ENCODE measurements around the gene APOA4.

The APOA4 gene

DNA sequence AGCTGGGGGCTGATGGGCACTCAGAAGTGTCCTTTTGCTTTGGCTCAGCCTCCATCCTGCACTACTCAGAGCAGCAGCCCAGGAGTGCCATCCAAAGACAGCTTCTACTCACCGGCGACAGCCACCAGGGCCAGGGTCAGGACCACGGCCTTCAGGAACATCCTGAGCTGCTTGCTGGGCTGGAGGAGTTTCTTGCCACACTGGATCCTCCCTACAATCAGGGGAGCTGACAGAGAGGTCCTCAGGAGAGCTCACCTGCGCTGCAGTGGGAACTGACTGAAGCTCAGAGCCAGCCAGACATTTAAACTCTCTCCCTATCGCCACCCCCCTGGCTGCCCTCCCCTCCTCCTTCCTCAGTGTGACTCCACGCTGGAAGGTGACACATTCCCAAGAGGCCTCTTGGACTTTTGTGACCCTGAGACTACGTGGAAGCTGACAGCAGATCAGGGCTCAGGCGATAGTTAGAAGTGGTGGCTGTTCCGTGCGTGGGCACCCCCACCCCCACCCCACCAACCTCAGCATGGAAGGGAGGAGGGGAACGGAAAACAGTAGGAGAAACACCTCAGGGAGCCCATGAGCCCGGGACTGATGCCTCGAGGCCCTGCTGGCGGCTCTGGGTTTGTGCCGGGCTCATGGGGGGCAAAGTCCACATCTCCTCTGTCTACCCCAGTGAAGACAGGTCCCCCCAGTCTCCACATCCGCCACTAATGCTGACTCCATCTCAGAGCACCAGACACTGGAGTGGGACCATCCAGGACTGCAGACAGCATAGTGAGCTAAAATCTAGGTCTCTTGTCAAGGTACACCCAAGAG lies at the start of gene APOA4:
Gene APOA4 (minus strand): TSS at position 274 of the 813 bp plus-strand sequence. CDS start 113 bp downstream, at position 161.
- DNase-seq (ENCODE audit: low read depth, low spot score), result no peak

DNA sequence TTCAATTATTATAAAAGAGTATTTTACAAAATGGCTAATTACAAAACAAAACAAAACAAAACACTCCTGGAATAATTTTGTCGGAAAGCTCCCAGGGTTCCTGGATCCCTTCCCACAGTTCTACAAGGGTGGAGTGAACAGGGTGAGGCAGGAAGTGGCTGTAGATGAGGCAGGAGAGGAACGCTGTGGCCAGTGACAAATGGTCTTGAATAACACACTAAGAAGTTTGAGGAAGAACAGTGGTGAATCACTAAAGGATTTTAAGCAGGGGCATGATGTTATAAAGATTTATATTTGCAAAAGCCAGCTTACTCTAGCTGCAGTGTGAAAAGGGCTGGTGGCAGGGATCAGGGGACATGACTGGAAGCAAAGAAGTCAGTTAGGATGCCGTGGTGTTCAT lies 48.1 kb upstream of the APOA4 start:
- DNase-seq (ENCODE audit: low read depth, low spot score), result no peak

DNA sequence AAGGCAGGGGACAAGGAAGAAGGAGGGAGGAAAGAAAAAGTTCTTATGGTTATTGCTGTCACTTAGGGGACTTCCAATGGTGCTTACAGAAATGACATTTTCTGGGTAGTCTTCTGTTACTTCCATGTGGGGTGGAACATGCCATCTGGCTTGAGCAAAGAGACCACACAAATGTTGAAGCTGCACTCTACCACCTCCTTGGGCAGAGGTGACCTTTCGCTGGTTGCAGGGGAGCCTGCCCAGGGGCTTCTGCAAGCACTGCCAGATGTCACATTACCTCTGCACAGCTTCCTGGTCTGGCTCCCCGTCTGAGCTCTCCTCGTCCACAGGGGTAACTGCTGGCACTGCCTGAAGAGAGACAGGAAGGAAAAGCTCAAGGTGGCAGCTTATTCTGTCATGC lies 47.0 kb upstream of the APOA4 start:
- DNase-seq (ENCODE audit: low read depth, low spot score), result no peak

DNA sequence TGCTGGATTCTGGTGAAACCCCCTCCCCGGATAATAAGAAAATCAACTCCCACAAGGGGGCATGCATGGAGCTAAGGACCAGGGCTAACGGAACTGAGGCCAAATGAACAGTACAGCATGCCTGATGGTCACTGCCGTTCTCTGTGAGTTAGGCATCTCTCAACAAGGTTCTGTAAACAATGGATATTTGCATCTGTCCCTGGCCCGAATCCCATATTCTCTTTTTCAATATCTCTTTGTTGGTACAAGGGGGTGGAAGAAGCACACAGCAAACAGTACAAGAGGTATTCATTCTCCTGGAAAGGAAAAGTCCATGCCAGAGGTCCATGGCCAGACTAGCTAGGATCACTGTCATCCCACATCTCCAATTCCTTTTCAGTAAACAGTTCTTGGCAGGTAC lies 46.5 kb upstream of the APOA4 start:
- DNase-seq (ENCODE audit: low read depth, low spot score), result no peak

DNA sequence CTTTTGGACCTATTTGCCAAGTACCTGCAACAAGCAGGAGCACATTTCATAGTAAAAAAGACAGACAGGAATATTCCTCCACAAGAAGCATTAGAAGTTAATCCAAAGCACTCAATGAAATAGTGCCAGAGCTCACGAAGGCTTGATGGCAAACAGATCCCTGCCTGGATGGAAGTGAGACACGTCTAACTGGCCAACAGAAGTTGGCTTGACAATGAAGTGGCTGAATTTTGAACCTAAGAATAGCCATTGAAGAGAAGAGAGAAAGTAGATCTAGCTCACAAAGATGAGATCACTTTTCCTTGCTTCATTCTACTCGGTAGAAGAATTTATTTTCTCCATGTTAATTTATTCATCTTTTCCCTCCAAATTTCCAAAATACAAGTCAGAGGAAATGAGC lies 45.0 kb upstream of the APOA4 start:
- no peak for DNase-seq (ENCODE audit: low read depth, low spot score)

DNA sequence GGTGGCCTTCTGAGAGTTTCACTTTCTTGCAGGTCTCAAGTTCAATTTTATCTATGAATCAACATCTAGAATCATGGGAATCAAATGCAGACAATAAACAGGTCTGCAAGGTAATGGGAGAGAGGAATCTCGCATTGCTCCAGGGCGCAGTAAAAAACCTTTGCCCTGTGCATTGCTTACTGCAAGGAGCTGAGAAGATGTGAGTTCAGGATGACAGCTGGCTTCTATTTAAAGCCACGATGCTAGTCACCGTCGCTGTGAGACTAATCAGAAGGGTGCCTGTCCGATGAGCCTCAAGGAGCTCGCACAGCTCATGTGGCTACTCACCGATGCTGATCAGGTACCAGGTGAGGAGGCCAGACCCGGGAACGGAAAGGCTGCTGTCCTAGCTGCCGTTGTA lies 44.5 kb upstream of the APOA4 start:
- no peak for DNase-seq (ENCODE audit: low read depth, low spot score)

DNA sequence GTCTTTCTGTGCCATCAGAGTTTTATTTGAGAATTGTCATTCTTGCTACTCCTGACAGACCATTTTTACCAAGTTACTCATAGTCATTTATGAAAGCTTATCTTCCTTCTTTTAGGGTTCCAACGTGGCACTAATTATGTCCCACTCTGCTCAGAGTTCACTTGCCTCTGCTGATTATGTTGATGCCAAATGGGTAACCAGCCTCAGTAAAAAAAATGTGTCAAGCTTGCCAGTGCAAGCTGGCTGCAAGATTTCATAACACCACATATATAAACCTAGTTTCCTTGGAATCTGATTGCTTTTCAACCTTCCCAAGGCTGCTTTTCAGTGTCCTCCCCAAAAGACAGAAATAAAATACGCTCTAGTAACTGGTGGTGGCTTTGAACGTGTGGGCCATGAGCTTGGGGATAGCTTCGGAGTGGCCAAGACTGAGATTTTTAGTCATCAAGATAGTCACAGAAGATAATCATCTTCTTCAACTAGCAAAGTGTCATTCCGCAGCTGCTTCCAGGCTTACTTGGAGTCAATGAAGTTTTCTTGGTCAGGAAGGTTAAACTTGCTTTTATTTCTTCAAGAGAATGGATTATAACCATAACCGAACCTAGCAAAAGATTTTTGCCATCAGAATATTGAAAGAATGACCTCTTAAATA lies 43.8 kb upstream of the APOA4 start:
- no peak for DNase-seq (ENCODE audit: low read depth, low spot score)

DNA sequence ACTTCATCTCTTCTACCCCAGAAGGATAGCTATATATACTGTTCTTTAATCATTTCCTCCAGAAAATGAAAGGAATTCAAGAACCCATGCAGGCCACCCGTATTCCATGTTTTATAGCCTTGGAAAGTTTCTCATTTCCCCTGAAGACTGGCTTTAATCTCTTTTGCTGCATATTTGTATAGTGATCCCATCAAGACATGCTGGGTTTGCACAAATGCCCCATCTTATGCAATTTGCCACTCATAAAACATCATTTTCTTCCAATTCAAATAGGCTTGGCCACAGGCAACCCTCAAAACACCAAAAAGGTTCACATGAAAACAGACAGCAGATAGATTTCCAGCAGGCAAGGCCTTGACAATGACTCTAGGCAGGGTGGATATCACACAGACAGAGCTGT lies 42.6 kb upstream of the APOA4 start:
- DNase-seq (ENCODE audit: low read depth, low spot score), result no peak

DNA sequence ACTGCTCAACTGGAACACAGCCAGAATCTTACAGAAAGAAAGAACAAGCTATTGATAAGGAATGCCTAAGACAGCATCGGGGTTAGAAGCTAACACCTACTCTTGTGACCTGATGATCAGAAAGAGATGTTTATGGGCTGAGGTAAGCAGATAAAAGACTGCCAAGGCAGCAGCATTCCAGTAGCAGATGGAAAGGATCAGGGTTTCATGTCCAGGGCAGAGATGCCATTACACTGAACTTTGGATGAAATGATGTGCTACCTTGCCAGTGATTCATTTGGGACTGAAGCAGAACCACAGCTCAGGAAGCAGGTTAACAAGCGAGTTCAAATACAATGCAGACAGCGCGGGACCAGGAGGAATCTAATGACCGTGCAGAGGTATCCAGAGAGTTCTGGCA lies 41.4 kb upstream of the APOA4 start:
- no peak for DNase-seq (ENCODE audit: low read depth, low spot score)

DNA sequence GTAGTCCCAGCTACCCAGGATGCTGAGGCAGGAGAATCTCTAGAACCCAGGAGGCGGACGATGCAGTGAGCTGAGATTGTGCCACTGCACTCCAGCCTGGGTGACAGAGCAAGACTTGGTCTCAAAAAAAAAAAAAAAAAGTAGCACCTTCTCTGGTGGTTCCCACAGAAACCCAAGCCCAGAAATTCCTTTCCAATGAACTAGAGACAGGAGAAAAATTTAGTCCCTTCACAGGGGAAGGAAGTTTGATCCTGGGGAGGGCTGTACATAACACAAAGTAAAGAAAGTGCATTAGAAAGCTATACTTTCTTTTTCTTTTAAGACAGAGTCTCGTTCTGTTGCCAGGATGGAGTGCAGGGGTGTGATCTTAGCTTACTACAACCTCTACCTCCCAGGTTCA lies 39.8 kb upstream of the APOA4 start:
- no peak for DNase-seq (ENCODE audit: low read depth, low spot score)

DNA sequence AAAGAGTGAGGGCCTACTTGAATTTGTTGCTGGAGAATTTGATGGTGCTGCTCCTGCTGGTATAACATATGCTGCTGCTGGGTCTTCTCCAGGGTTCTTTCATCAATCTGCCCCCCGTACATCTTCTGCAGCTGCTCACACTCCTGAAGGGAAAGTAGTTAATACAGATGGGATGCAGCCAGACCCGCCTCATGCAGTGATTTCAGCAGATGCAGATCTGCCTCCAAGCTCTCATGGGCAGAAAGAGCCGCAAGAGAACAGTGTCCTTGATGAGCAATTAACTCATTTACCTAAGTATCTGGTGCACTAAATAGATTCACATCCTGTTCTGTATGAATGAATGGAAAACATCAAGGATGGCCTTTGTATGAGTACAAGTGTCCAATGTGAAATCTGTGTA lies 39.1 kb upstream of the APOA4 start:
- no peak for DNase-seq (ENCODE audit: low read depth, low spot score)

DNA sequence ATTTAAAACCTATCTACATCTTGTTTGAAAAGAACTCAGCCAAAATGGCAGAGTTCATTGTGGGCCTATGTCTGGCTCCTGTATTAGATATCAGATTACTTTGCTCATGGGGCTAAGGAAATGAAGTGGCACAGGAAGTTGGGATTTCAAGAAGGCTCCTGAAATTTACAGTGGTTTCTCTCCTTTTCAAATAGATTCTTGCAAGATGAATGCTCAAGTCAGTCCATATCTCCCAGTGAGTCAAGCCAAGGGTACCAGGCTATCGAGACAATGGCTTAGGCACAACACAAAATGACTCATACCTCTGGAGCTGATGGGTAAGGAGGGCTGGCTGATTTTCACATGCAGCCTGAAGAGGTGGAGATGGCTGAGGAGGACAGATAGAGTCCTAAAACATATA lies 38.4 kb upstream of the APOA4 start:
- DNase-seq (ENCODE audit: low read depth, low spot score), result no peak

DNA sequence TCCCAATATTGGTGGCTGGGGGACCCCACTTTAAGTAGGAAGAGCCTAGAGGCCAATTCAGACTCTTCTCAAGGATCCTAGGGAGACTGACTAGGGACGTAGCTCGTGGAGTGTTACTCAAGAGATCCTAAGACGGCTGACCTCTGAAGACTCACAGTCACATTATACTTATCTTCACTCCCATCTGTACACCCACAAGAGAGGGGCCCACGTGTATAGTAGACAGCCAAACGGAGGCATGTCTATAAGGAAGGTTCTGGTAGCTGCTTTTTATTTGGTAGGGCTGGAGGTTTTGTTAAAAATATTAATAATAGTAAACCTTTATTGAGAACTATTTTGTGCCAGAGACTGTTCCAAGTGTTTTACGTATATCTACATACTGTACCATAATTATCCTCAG lies 37.2 kb upstream of the APOA4 start:
- no peak for DNase-seq (ENCODE audit: low read depth, low spot score)

DNA sequence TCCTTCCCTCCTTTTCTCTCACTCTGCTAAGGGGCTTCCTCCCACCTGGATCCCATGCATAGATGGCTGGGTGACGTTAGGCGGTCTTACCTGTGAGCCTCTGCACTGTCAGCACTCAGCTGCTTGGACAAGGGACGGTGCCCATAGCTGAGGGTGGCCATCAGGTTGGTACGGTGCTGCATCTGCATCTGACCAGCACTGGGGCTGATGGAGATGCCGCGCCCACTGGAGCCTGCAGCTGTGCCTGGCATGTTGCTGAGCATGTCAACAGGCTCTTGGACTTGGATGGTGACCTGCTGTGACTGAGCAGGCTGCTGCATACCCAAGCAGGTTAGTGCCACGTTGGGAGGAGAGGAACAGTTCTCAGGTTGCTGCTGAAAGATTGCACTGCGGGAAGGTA lies 36.1 kb upstream of the APOA4 start:
- no peak for DNase-seq (ENCODE audit: low read depth, low spot score)

DNA sequence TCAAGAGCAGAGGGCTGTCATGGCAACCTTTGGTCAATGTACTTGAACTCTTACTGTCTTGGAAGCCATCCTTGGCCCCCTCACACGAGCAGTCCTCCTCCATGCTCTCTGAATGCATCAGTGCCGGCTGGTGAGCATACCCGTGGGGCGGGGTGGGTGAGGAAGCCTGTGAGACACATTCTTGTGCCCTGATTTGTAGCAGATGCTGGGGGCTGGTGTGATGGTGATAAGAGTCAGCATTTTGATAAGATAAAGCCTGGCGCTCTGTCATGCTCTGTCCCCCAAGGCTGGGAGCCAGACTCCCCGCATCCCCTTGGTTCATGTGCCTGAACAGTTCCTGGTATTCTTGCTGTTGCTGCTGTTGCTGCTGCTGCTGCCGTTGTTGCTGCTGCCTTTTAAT lies 34.8 kb upstream of the APOA4 start:
- no peak for DNase-seq (ENCODE audit: low read depth, low spot score)

DNA sequence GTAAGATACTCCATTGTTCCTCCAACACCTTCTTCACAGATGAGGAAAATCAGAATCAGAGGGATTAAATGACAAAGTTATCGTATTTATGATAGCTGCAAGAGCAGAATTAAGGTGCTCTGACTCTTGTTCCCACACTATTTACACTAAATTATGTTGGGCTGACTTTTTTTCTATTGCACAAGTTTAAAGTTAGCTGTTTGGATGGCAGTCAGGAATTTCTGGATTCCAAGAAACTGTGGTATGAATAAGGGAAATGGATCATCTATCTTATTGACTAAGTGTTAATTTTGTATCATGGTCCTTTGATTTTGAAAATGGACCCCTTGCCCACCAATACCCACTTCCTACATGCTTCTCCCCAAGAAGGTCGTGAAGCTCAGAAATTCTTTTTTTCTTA lies 34.2 kb upstream of the APOA4 start:
- DNase-seq (ENCODE audit: low read depth, low spot score), result no peak

DNA sequence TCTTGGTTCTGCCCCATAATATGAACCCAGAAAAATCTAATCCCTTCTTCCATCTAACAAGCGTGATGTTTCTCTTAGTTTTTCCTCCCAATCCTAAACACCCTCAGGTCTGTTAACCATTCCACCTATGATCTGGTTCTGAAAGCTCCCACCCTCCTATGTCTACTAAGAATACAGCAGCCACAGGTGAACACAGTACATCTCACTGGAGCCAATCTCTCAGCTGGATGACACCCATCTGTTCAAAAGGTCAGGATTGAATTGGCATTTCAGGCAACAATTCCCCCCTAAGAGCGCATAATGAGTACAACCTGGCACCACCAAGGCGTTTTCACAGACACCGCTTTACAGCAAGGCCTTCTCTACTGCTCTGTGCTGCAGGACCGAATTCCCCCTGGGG lies 33.3 kb upstream of the APOA4 start:
- no peak for DNase-seq (ENCODE audit: low read depth, low spot score)

DNA sequence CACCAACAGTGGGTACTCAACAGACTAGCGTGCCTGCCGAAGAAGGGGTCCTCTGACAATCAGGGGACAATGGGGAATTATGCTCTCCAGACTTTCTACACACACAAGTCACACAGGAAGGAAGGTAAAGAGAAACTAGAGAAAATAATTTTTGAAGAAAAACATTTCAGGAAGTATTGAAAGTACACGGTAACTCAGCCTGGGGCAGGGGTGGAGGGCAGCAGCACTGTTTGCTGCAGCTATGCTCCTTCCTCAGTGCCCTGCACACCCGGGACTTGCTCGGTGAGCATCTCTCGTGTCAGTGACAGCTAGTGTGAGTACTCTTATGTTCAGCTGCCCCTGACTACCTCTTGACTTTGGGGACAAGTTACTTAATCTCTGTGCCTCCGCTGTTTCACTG lies 32.3 kb upstream of the APOA4 start:
- no peak for DNase-seq (ENCODE audit: low read depth, low spot score)

DNA sequence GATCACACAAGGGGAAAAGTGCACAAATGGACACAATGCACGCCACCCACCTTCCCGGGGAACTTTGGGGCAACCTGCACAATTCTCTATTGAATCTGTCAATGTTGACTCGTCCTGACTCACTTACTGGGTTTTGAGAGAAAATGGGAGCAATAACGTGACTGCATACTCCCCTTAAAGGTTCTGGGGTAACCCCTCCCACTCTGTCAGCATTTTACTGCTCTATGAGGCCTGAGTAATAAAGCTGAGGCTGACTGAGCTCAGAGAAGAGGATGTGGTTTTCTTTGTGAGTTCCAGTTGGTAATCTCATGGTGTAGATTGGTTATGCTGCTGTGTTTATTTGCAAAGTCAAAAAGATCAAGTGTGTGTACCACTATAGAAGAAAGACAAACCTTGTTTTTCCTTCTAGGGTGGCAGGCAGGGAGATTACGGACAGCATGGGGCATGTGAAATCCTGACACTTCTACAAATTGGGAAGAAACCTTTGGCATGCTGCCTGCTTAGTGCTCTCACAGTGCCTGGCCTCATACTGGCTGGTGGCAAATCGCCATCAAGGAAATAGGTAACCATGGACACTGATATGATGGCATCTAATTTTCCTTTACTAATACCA lies 30.5 kb upstream of the APOA4 start:
- DNase-seq (ENCODE audit: low read depth, low spot score), result no peak

DNA sequence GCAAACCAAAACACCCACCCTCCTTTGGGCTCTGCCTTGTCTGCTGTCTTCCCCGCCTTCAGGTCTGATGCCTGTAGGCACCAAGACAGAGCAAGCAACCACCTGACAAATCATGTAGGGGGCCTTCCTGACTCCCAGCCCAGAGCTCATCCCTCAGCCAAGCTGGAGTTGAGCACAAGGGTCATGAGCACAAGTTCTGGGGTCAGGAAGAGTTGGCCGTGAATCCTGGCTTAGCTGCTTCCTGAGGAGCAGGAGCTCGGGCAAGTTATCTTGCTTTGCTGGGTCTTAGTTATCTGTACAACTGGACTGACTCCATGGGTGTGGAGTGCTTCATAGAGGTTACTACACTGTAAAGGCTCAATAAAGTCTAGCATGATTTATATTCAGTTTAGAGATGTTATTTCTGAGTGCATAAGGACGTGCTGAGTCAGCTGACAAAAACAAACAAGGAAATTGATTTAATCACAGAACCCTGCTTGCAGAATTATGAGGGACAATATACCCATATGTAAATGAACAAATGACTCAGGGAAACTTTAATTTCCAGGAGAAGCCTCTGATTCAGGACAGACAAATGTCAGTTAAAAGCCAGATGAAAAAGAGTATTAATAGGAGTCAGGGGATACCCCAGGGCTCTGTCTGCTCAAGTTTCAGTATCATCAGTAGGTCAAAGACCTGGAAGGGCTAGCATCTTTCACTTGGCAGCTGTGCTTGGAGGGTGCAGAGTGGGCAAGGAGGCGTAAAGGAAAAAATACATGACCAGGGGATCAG lies 29.3 kb upstream of the APOA4 start:
- no peak for DNase-seq (ENCODE audit: low read depth, low spot score)

DNA sequence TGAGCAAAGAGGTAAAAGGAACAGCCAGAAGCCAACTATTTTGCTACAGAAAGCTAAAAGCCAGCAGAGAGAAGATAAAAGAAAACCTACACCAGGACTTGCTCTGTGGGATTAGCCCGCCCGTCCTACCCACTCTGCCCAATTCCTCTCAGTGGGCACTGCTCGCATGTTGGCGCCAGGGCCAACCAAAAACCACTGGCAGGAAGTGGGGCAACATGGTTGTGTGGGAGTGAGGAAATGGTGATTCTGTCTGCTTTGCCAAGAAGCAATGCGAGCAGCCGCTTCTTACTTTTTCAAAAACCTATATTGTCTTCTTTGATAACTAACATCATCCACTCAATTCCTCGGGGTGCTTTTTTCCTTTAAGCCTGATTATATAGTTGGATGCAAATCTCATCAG lies 28.5 kb upstream of the APOA4 start:
- no peak for DNase-seq (ENCODE audit: low read depth, low spot score)

DNA sequence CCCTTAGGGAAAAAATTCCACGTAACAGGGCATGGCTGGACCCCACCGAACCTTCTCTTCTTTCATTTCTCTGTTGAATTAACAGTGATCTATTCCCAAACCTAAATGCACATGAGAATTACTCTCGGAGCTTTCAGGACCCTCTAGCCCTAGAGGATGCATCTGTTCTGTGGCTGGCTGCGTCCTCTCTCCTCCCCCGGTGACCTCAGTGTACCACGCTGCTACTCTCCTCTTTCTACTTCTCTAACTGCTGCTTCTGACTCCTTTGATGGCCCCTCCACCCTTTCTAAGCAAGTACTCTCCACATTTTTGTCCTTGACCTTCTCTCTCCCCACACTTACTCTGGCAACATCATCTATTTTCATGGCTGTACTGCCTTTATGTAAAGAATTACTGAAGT lies 26.4 kb upstream of the APOA4 start:
- DNase-seq (ENCODE audit: low read depth, low spot score), result no peak

All from activated naive CD8-positive, alpha-beta T cell treated with anti-CD3 and anti-CD28 coated beads, Interleukin-2, amount 50 U/mL, for 16 hours (primary cell).